ENCODE results near the gene PACSIN3.
"Not testable (repeated sequence)": the region's sequence is repeated elsewhere in the genome, so short reads cannot be mapped to it uniquely, and the experiment has no call there.

PACSIN3 gene

GRCh38 chr11:47204637-47204989 is 18.4 kb upstream of the PACSIN3 start:
- H3K27me3 ChIP-seq (ENCODE audit: insufficient read depth, low read length) = no peaks in the 10 kb centered on the region
- H3F3A ChIP-seq (ENCODE audit: insufficient read depth, low read length) = no peaks in the 10 kb centered on the region
- H3K4me3 ChIP-seq (ENCODE audit: low read depth, low read length, poor library complexity, severe bottlenecking) = no peak overlapping the region
- H3K36me3 ChIP-seq (ENCODE audit: insufficient read depth, low read length) = no peaks in the 10 kb centered on the region
- no peak overlapping the region for H3K4me2 ChIP-seq (ENCODE audit: low read length)
- H3K4me1 ChIP-seq (ENCODE audit: insufficient read depth, low read length, severe bottlenecking) = no peaks in the 10 kb centered on the region
- H3K9me3 ChIP-seq (ENCODE audit: low read length) = no peaks in the 10 kb centered on the region
- no peaks in the 10 kb centered on the region for H3K79me2 ChIP-seq (ENCODE audit: insufficient read depth, low read length)
- no peaks in the 10 kb centered on the region for H3K9me2 ChIP-seq (ENCODE audit: low read depth, low read length)
- H3K27ac ChIP-seq (ENCODE audit: low read depth, low read length, poor library complexity, severe bottlenecking) = no peak overlapping the region
- no peak overlapping the region for H2AFZ ChIP-seq (ENCODE audit: low read length)
- TF ChIP-seq CTCF (IDR thresholded peaks at IDR 0.05; ENCODE audit: low read length) (no peak), EZH2 (IDR thresholded peaks at IDR 0.05; ENCODE audit: borderline replicate concordance, low read length) (no peak)
- no peak overlapping the region for H3K9ac ChIP-seq (ENCODE audit: low read length)
- H4K20me1 ChIP-seq (ENCODE audit: insufficient read depth, low read length) = no peaks in the 10 kb centered on the region

GRCh38 chr11:47202576-47202975 is 16.3 kb upstream of the PACSIN3 start:
- H2AFZ ChIP-seq (ENCODE audit: low read length) = no peak overlapping the region
- H3K9me3 ChIP-seq (ENCODE audit: low read length) = no peaks in the 10 kb centered on the region
- H3F3A ChIP-seq (ENCODE audit: insufficient read depth, low read length) = no peaks in the 10 kb centered on the region
- no peaks in the 10 kb centered on the region for H3K9me2 ChIP-seq (ENCODE audit: low read depth, low read length)
- no peak overlapping the region for H3K9ac ChIP-seq (ENCODE audit: low read length)
- no peak for TF ChIP-seq CTCF (IDR thresholded peaks at IDR 0.05; ENCODE audit: low read length)
- TF ChIP-seq EZH2 (IDR thresholded peaks at IDR 0.05; ENCODE audit: borderline replicate concordance, low read length) = no peak
- no peak overlapping the region for H3K4me2 ChIP-seq (ENCODE audit: low read length)
- H4K20me1 ChIP-seq (ENCODE audit: insufficient read depth, low read length) = no peaks in the 10 kb centered on the region
- no peaks in the 10 kb centered on the region for H3K79me2 ChIP-seq (ENCODE audit: insufficient read depth, low read length)
- H3K27ac ChIP-seq (ENCODE audit: low read depth, low read length, poor library complexity, severe bottlenecking) = no peak overlapping the region
- no peaks in the 10 kb centered on the region for H3K36me3 ChIP-seq (ENCODE audit: insufficient read depth, low read length)
- no peak overlapping the region for H3K4me3 ChIP-seq (ENCODE audit: low read depth, low read length, poor library complexity, severe bottlenecking)
- no peaks in the 10 kb centered on the region for H3K27me3 ChIP-seq (ENCODE audit: insufficient read depth, low read length)
- no peaks in the 10 kb centered on the region for H3K4me1 ChIP-seq (ENCODE audit: insufficient read depth, low read length, severe bottlenecking)

GRCh38 chr11:47201015-47201414 is 14.8 kb upstream of the PACSIN3 start:
- Histone ChIP-seq H3F3A (ENCODE audit: insufficient read depth, low read length) (no peaks in the 10 kb centered on the region), H4K20me1 (ENCODE audit: insufficient read depth, low read length) (no peaks in the 10 kb centered on the region), H3K36me3 (ENCODE audit: insufficient read depth, low read length) (no peaks in the 10 kb centered on the region), H3K27ac (ENCODE audit: low read depth, low read length, poor library complexity, severe bottlenecking) (no peak overlapping the region), H3K27me3 (ENCODE audit: insufficient read depth, low read length) (no peaks in the 10 kb centered on the region), H2AFZ (ENCODE audit: low read length) (no peak overlapping the region), H3K4me1 (ENCODE audit: insufficient read depth, low read length, severe bottlenecking) (no peaks in the 10 kb centered on the region), H3K4me3 (ENCODE audit: low read depth, low read length, poor library complexity, severe bottlenecking) (no peak overlapping the region), H3K9me3 (ENCODE audit: low read length) (no peaks in the 10 kb centered on the region), H3K9me2 (ENCODE audit: low read depth, low read length) (no peaks in the 10 kb centered on the region), H3K79me2 (ENCODE audit: insufficient read depth, low read length) (no peaks in the 10 kb centered on the region), H3K9ac (ENCODE audit: low read length) (no peak overlapping the region), H3K4me2 (ENCODE audit: low read length) (no peak overlapping the region)
- TF ChIP-seq EZH2 (IDR thresholded peaks at IDR 0.05; ENCODE audit: borderline replicate concordance, low read length) (no peak), CTCF (IDR thresholded peaks at IDR 0.05; ENCODE audit: low read length) (no peak)

- H3K4me2 ChIP-seq (ENCODE audit: low read length); H3F3A ChIP-seq (ENCODE audit: insufficient read depth, low read length); H3K4me1 ChIP-seq (ENCODE audit: insufficient read depth, low read length, severe bottlenecking); H3K79me2 ChIP-seq (ENCODE audit: insufficient read depth, low read length); H2AFZ ChIP-seq (ENCODE audit: low read length); H3K9ac ChIP-seq (ENCODE audit: low read length); H3K36me3 ChIP-seq (ENCODE audit: insufficient read depth, low read length); H3K9me3 ChIP-seq (ENCODE audit: low read length); H3K9me2 ChIP-seq (ENCODE audit: low read depth, low read length); H4K20me1 ChIP-seq (ENCODE audit: insufficient read depth, low read length); H3K27me3 ChIP-seq (ENCODE audit: insufficient read depth, low read length); H3K27ac ChIP-seq (ENCODE audit: low read depth, low read length, poor library complexity, severe bottlenecking); H3K4me3 ChIP-seq (ENCODE audit: low read depth, low read length, poor library complexity, severe bottlenecking): not testable (repeated sequence)
Observed at GRCh38 chr11:47198161-47198560, 11.9 kb upstream of the PACSIN3 start.

All from OCI-LY1 (cell line).